ENCODE measurements around the gene PLEKHG5.
"Not testable (repeated sequence)": the region's sequence is repeated elsewhere in the genome, so short reads cannot be mapped to it uniquely, and the experiment has no call there.

The PLEKHG5 gene

DNA sequence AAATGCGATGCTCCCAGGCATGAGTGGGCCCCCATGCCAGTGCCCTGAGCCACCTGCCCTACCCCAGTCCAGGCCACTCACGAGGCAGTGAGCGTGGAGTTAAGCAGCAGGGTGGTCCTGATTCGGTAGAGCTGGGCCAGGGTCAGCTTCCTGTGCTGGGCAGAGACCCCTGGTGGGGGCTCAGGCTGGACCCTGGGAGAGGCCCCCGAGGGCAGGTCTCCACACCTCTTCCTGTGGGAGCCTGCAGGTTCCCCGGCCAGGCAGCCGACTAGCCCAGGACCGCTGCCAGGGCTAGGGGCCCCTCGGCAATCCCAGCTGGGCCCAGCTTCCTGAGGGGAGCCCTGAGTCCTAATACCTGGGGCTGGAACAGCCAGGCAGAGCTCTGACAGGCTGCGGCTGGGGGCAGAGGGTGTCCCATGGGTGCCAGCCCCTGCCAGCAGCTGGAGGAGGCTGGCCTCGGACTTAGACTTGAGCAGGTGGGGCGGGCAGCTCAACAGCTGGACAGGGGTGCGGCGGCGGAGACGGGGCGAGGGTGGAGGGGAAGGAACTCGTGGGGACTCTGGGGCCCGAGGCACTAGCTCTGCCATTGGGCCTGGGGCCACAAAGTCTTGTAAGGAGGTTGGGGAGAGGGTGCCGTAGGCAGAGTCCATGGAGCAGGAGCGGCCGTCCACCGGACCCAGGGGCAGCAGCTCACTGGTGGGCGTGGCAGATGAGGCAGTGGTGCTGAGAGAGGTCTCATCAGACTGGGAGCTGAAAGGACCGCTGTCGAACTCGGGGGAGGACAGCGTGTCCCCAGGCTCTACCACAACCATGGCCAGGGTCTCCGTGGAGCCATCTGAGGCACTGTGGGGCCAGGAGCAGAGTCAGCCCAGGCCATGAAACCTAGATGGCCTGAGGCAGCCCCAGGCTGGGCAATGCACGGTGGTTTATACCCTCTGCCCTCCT, 23.5 kb downstream of the PLEKHG5 start:
- DNase-seq (ENCODE audit: low read depth, low spot score) = no peak
- no peak overlapping the region for H3K27ac ChIP-seq

DNA sequence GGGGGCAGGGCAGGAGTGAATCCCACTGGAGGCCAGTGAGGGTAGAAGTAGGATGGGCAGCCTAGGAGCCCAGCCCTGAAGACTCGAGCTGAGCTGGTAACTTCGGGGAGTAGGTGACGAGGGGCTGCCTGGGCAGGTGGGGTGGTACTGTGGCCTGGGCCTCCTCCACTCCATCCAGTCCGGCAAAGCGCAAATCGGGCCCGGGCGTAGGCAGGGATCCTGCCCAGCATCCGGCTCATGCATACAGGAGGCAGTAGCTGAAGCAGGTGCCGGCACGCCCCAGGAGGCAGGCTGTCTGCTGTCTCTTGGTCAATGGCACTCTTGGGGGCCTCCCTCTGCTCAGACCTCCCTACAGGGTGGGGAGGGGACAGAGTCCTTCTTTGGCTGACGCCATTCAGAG, 24.2 kb downstream of the PLEKHG5 start:
- no peak overlapping the region for H3K27ac ChIP-seq
- no peak for DNase-seq (ENCODE audit: low read depth, low spot score)

DNA sequence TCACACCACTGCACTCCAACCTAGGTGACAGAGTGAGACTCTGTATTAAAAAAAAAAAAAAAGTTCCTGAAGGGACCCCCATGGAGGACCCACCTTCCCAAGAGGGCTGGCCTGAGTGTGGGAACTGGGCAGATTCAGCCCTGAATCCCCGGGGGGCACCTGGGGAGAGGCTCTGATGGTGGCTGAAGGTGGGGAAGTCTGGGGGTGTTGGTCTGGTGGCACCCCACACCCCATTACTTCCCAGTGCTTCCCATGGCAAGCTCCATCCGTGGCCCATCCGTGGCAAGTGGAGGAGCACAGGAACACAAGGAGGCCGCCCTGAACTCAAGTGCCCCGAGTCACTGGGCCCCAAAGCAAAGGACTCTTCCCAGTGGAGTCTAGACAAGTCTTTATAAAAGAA, 24.7 kb downstream of the PLEKHG5 start:
- DNase-seq (ENCODE audit: low read depth, low spot score) = no peak
- no peak overlapping the region for H3K27ac ChIP-seq

DNA sequence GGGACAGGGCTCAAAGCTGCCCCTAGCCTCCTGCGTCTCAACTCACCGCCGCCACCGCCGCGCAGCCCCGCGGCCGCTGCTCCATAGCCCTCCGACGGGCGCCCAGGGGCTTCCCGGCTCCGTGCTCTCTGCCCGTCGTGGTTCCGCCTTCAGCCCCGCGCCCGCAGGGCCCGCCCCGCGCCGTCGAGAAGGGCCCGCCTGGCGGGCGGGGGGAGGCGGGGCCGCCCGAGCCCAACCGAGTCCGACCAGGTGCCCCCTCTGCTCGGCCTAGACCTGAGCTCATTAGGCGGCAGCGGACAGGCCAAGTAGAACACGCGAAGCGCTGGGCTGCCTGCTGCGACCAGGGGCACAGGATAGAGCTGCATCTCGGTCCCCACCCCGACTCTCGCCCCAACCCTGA, 25.4 kb downstream of the PLEKHG5 start, which contains the start of gene TNFRSF25:
TNFRSF25 (minus strand) TSS at position 151 of the 400 bp plus-strand sequence; CDS start at position 85, 66 bp downstream.
- DNase-seq (ENCODE audit: low read depth, low spot score) = no peak
- no peak within 1 kb of the TSS for H3K27ac ChIP-seq

DNA sequence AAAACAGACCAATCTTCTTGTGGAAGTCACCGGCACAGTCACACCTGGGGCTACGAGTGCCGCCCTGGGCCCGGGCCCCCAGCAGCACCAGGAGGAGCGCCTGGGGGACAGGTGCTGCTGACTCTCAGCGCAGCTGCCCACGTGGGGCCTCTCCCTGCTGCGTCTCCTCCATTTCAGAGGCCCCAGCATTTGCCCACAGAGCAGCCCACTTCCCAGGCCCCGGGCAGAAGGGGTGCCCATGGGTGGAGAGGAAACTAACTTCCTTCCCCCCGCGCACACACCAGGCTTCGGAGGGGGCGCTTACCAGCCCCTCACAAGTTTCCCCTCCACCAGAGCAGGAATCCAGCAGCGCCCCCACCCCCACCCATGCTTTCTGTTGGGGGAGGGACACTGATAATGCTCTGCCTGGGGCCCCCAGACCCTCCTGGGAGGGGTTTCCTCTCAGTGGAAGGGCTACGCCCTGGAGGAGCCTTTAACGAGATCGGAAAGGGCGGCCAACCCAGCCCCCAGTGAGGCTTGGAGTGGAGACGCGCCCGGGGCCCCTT, 25.9 kb downstream of the PLEKHG5 start:
- no peak overlapping the region for H3K27ac ChIP-seq
- no peak for DNase-seq (ENCODE audit: low read depth, low spot score)

DNA sequence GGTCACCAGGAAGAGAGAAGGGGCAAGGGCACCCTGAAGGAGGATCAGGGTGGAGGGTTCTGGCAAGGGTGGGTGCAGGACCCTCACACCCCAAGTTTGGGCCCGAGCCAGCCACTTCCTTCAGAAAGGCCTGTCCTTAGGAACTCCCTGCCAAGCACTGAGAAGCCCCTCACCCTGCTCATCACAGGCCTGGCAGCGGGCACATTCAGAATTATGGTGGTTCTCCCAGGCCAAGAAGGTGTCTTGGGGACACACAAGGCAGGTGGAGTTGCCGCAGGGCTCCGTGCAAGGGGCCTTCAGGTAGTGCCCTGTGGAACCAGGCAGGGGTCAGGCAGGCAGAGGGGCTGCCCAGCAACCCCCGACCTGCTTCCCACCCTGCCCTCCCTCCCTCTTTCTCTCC, 26.6 kb downstream of the PLEKHG5 start:
- no peak overlapping the region for H3K27ac ChIP-seq
- no peak for DNase-seq (ENCODE audit: low read depth, low spot score)

DNA sequence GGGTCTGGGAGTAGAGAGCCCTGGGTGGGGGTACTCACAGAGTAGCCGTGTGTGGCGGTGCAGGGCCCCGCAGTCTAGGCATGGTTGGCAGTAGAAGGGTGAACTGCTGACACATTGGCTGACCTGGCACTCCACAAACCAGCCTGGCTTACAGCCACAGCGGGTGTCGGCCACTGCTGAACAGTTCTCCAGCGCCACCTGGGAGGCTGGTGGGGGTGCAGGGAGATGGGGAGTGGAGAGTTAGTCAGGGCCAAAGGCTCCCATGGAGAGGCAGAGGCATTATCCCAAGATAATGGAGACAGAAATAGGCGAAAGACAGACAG, 27.0 kb downstream of the PLEKHG5 start:
- DNase-seq (ENCODE audit: low read depth, low spot score) = no peak
- no peak overlapping the region for H3K27ac ChIP-seq

DNA sequence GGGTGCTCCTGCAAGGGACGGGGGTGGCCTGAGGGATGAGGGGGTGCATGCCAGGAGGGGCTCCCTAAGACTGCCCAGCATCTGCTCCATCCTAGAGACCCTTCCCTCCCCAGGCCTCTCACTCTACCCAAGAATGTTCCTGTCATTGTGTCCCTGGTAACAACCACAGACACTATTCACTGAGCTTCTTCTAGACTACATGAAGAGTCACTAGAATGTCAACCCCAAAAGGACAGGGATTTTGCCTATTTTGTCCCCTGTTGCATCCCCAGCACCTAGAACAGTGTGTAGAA, 28.4 kb downstream of the PLEKHG5 start:
- H3K27ac ChIP-seq = no peak overlapping the region
- DNase-seq (ENCODE audit: low read depth, low spot score) = no peak

DNA sequence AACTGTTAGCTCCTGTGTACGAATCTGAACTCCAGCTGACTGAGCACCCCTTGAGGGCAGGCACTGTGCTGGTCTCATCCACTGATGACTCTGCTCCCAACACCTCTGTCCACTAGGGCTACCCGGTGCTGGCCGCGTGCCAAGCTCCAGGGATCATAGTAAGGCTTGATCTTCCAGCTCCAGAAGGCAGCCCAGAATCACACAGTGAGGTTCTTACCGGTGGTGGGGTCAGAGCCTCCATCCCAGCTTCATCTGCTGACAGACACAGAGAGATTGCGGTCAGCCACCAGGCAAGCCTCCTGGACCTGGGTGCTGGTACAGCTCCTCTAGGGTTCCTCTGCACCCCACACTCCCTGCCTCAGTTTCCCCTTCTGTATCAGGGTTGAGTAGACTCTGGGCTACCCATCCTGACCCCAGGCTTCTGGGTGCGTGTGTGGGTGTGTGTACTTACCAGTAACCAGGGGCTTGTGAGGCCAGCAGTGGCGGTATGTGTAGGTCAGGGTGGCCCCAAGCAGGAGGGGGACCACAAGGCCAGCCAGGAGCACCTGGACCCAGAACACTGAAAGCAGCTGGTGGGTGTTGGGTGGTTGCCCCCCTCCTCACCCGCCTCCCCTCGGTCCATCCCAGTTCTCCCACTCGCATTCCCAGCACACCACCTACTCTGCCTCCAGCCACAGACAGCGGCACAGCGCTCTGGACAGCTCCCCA, 28.9 kb downstream of the PLEKHG5 start:
- no peak overlapping the region for H3K27ac ChIP-seq
- DNase-seq (ENCODE audit: low read depth, low spot score) = no peak

DNA sequence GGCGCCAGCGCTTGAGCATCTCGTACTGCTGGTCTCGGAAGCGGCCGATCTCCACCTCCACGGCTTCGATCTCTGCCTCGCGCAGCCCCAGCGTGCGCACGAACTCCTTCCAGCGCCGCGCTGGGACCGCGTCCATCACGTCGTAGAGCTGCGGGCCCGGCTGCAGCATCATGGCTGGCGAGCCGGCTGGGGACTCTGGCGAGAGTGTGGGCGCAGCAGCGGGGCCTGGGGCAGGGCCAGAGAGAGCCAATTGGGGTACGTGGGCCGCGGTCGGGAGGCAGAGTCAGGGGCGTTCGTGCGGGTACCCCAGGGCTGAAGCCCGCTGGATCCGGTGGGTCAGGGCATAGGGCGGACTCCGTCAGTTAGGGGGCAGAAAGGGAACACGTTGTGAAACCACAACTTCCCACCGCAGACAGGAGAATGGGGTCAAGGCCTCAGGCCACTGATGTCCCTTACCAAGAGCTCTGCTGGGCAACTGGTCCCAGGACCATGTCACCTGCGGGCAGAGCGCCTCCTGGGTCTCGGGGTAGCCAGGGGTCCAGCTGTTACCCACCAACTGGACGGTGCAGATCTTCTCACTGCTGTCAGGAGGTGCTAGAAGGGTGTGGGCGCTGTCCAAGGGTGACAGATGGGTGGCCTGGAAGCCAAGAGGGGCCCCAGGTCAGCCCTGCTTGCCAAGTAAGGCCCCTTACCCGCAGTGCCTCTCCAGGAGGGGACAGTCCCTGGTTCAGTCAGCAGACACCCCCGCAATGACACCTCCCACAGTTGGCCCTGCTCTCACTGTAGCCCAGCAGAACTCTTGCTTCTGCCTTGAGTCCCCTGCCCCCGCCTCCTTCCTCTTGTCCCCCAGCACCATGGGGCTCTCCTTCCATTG, 29.7 kb downstream of the PLEKHG5 start:
- H3K27ac ChIP-seq = no peak overlapping the region

DNA sequence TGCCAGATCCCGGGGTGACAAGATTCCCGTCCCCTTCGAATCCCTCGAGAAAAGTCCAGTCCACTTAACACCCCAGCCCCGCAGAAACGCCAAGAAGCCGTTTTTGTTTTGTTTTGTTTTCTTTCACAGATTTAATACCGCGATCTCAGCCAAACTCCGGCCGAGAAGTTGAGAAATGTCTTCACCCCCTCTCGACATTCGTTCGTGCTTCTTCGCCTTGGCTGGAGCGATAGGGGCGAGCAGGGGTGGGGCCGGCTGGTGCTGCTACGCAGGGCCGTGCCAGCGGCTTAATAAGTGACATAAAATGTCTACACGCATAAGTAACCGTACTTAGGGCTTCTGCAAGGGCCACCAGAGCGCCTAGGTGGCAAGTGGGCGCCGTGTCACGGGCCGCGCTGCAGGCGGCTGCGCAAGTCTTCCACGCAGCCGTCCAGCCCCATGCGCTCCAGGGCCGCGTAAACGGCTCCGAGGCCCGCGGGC, 30.4 kb downstream of the PLEKHG5 start:
- DNase-seq (ENCODE audit: low read depth, low spot score) = no peak
- H3K27ac ChIP-seq = no peak overlapping the region

More for the DNA sequence above, 29.7 kb downstream of the PLEKHG5 start:
- DNase-seq (ENCODE audit: low read depth, low spot score) = no peak

DNA sequence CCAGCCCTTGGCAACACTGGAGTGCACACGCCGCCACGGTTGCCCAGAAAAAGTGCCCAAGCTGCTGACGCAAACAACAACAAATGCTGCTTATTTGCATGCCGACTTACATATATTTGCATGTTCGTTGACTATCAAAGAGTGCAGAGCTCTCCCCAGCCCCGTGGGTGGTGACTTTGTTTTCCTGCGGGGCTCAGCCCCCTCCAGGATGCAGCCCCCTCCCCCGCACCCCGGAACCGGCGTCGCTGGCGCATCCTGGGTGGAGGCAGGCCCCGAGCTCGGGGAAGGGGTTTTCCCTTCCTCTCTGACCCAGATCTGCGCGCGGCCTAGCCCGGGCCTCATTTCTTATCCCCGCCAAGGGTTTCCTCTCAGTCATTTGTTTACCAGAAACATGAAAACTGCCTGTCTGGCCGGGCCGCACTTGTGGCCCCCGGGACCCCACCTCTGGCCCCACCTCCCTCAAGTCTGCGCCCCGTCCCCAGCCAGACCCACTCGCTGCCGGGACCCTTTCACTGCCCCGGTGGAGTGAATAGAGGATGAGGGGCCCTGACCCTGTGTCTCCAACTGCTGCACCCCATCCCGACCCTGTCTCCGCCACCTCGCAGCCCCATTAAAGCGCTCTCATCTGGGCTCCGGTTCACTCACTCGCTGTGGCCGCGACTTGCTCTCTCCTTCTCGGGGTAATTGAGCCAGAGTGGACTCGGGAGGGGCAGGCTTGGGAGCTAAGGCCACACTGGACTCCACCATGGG, 31.0 kb downstream of the PLEKHG5 start:
- DNase-seq (ENCODE audit: low read depth, low spot score) = no peak
- H3K27ac ChIP-seq = no peak overlapping the region

DNA sequence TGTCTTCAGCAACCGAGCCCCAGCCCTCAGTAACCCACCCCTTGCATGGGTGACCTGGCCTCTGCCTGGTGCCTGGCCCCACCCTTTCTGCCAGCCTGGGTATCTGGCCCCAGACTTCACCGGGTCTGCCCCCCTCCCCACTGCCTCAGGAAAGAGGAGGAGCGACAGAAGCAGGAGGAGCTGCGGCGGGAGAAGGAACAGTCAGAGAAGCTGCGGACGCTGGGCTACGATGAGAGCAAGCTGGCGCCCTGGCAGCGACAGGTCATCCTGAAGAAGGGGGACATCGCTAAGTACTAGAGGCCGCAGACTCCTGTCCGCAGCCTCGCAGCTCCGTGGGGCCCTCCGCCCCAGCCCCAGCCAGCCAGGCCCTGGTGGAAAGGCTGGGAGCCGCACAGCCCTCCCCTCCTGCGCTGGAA, 31.6 kb downstream of the PLEKHG5 start:
- no peak for DNase-seq (ENCODE audit: low read depth, low spot score)
- H3K27ac ChIP-seq = no peak overlapping the region

DNA sequence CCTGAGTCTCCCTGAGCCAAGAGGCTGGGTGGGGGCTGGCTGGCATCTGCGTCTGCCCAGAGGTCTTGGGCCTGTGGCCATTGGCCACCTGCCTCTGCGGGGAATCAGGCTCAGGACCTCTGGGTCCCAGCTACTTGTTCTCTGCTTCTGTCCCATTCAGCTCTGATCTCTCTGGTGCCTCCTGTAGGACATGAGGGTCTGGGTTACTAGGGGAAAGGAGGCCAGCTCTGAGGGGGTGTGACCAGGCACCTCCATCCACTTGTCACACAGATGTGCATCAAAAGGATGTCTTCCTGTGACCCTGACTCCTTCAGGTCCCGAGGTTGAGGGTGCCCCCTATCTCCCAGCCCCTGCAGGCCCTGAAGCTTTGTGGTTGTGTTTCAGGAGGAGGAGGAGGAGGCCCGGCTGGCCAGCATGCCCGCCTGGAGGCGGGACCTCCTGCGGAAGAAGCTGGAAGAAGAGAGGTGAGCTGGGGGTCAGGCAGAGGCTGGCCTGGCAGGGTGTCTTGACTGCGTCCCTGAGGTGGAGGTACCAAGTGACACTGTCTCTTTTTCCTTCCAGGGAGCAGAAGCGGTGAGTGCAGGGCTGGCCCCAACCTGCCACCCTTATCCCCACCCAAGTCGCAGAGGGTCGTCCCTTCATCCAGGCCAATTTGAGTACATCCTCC, 34.5 kb downstream of the PLEKHG5 start:
- DNase-seq (ENCODE audit: low read depth, low spot score) = no peak
- H3K27ac ChIP-seq = no peak overlapping the region

DNA sequence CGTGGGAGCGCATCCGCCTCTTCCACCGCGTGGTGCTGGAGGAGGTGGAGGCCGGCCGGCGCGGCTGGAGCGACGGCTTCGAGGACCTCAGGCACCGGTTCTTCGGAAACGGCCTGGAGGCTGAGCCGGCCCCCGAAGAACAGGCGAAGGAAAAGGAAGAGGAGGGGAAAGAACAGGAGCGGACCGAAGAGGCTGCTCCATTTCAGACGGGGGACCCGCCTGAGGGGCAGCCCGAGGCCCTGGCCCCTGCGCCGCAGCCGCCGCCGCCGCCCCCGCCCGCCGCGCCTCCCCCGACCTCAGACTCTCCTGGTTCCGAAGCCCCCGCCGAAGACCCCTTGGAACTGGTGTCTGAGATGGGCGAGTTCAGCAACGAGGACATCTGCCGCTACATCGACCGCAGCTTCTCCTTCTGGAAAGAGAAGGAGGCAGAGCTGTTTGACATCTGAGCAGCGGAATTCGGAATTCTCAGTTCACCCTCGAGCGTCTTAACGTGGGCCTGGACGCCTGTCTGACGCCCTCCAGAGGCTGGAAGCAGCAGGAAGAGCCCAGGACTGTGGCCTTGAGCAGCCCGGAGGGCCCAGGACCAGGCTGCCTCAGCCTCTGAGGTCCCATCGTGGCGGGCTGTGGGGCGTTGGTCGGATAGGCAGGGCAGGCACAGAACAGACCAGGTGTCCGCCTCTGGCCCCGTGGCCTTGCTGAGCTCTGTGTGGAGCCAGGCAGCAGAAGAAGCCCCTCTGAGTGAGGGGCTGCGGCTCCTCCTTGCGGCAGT, 35.5 kb downstream of the PLEKHG5 start:
- DNase-seq (ENCODE audit: low read depth, low spot score); H3K27ac ChIP-seq: not testable (repeated sequence)

DNA sequence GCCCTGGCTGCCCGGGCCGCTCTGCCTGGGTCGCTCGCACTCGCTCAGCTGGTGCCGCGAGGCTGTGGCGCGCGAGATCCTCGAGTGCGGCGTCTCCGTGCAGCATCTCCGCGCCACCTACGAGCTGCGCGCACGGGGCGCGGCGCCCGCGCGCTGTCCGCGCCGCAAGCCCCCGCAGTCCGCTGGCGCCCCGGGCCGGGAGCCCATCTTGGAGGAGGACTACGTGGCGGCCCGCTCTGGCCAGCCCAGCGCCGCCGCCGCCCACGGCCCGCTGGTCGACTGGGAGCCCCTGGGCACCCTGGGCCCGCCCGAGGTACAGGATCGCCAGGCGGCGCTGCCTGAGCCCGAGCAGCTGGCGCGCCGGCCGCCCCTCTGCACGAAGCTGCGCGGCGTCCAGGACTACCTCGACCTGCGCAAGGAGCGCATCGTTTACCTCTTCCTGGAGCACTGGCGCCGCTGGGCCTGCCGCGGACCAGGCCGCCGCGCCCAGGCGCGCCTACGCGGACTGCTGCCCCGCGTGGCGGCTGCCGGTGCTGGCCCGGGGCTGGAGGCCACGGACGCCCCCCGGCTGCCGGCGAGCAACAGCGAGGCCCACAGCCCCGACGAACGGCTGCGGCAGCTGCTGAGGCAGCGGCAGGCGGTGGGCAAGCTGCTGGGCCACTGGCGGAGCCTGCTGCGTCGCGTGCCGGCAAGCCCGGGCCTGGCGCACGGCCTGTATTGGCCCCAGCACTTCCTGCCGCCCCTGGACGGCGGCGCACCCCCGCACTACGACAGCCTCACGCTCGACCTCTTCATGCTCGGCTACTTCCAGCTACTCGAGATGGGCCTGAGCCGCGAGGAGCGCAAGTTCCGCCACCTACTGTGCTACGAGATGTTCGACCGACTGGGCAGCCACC, 36.4 kb downstream of the PLEKHG5 start:
- DNase-seq (ENCODE audit: low read depth, low spot score) = no peak
- no peak overlapping the region for H3K27ac ChIP-seq
